Measurements from ENCODE around the gene SCARF2.

The SCARF2 gene

DNA sequence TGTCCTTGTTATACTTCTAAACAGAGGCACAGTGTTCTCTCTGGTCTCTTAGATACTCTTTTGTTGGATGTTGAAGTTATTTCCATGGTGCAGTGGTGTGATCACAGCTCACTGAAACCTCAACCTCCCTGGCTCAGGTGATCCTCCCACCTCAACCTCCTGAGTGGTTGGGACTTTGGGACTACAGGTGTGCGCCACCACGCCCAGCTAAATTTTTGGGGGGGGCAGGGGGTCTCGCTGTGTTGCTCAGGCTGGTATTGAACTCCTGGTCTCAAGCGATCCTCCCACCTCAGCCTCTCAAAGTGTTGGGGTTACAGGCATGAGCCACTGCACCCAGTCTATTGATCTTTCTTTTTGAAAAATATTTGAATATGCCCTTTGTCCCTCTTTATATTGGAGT, 28.7 kb downstream of the SCARF2 start:
- DNase-seq (ENCODE audit: low spot score): no peak

DNA sequence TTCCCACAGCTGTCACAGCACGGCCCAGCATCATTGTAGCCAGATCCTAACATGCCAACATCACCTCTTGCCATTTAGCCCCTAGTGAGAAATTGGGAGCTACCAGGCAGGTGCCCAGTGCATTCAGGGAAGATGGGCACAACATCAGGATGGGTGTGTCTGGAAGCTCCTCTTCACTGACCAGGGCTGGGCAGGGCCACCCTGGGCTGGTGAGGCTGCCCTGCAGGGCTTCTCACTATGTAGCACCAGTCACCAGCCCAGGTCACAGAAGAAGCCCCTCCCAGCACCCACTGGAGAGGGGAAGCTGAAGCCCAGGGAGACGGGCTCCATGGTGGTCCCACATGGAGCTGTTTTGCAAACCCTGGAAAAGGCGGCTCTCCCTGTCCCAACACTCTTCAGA, 29.8 kb downstream of the SCARF2 start:
- no peak for DNase-seq (ENCODE audit: low spot score)

DNA sequence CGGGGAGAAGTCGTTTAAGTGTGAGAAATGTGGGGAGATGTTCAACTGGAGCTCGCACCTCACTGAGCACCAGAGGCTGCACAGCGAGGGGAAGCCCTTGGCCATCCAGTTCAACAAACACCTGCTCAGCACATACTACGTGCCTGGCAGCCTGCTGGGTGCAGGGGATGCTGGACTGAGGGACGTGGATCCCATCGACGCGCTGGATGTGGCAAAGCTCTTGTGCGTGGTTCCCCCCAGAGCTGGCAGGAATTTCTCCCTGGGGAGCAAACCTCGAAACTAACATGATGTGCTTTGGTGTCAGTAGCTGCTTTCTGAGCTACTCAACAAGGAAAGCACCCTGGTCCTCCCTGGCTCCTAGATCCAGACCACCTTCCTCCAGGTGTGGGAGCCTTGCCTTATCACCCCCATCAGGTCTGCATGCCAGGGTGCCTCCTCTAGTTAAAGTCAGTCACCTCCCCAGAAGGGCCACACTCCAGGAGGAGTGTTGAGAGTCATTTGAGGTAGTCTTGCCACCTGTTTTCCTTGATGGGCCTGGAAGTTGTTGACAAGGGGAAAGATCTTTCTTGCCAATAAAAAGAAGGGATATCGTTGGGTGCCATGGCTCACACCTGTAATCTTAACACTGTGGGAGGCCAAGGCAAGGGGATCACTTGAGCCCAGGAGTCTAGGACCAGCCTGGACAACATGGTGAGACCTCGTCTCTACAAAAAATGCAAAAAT, 30.8 kb downstream of the SCARF2 start:
- DNase-seq (ENCODE audit: low spot score): no peak

DNA sequence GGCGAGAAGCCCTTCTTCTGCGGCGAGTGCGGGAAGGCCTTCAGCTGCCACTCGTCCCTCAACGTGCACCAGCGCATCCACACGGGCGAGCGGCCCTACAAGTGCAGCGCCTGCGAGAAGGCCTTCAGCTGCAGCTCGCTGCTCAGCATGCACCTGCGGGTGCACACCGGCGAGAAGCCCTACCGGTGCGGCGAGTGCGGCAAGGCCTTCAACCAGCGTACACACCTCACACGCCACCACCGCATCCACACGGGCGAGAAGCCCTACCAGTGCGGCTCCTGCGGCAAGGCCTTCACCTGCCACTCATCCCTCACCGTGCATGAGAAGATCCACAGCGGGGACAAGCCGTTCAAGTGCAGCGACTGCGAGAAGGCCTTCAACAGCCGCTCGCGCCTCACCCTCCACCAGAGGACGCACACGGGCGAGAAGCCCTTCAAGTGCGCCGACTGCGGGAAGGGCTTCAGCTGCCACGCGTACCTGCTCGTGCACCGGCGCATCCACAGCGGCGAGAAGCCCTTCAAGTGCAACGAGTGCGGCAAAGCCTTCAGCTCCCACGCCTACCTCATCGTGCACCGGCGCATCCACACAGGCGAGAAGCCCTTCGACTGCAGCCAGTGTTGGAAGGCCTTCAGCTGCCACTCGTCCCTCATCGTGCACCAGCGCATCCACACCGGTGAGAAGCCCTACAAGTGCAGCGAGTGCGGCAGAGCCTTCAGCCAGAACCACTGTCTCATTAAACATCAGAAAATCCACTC, 31.5 kb downstream of the SCARF2 start:
- DNase-seq (ENCODE audit: low spot score): no peak

DNA sequence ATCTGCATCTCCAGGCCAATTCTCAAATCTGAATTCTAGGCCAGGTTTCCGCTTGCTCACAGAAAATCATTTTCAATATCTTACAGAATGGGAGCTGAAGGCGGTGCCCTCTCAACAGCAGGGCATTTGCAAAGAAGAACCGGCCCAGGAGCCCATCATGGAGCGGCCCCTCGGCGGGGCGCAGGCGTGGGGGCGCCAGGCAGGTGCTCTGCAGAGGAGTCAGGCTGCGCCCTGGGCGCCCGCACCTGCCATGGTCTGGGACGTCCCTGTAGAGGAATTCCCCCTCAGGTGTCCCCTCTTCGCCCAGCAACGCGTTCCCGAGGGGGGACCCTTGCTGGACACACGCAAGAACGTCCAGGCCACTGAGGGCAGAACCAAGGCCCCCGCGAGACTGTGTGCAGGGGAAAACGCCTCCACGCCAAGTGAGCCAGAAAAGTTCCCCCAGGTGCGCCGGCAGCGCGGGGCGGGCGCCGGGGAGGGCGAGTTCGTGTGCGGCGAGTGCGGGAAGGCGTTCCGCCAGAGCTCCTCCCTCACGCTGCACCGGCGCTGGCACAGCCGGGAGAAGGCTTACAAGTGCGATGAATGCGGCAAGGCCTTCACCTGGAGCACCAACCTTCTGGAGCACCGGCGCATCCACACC, 32.2 kb downstream of the SCARF2 start:
- no peak for DNase-seq (ENCODE audit: low spot score)

DNA sequence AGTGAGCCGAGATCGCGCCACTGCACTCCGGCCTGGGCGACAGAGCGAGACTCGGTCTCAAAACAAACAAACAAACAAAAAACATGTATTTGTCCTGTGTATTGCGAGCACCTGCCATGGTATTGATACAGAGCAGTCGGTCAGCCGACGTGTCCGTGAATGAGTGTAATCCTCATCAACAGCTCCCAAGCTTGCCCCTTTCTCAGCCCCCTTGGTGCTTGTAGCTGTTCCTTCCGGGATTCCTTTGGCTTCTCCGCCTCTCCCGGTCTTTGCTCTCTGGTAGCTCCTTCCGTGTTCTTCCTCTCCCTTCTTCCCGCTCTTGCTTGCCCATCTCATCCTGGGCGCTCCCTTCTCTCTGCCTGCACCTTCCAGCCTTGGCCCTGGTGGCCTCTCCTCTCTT, 32.7 kb downstream of the SCARF2 start:
- DNase-seq (ENCODE audit: low spot score): no peak

DNA sequence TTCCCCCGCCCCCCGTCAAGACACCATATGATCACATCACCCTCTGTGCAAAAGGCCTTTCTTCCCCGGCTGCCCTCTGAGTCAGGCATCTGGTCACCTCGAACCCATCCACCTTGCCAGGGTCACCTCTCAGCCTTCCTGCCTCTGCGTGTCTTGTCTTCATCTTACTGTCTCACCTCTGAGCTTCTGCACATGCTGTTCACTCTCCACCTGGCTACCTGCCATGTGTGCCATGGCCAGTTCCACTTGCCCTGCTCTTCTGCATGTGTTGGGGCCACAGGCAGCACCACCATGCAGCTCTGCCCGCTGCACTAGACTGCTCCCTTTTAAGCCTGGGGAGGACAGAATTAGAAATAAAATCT, 33.9 kb downstream of the SCARF2 start:
- DNase-seq (ENCODE audit: low spot score): no peak

DNA sequence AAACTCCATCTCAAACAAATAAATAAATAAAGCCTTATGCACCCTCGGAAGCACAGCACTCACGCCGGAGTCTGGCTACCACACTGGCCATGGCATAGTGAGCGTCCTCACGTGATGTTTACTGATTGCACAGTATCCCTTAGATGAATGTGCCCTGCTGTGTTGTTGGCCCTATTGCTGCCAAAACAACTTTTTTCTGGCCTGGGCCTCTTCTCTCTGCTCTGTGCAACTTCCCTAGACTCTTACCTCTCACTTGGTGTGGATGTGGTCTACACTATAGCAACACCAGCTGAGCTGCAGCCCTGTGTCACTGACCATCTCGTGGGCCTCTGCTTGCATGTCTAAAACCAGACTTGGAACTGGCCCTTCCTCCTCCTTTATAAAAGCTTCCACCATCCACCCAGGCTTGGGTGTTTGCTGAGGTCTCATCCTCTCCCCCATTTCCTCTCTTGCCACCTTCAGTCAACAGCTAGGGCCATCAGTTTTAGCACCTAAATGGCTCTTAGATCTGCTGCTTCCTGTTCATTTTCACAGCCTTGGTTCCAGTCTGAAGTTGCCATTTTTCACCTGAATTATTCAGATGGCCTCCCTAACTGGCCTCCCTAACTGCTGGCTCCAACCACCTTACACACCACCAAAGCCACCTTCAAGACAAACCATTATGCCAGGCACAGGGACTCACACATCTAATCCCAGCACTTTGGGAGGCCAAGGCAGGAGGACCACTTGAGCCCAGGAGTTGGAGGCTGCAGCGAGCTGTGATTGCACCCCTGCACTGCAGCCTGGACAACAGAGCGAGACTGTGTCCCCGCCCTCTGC, 34.5 kb downstream of the SCARF2 start:
- DNase-seq (ENCODE audit: low spot score): no peak

DNA sequence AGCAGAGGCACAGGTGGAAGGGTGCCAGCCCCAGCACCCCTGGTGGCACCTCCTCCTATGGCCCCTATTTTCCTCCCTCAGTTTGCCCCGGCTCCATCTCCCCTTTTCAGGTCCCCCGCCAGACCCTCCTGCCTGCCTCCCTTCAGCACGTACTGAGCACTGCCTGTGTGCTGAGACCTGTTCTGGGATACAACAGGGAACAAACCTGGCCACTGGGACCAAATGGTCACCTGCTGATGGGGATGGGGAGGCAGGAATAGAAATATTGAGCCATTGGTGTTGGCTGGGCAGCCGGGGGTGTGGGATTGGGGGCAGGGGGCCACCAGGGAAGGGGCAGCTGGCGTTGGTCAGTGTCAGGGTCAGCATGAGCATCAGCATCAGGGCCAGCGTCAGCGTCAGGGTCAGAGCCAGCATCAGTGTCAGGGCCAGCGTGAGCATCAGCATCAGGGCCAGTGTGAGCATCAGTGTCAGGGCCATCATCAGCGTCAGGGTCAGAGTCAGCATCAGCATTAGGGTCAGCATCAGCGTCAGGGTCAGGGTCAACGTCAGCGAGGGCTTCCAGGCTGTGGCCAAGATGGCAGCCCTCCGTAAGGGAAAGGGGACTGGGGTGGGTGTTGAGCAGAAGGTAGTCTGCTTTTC, 36.1 kb downstream of the SCARF2 start:
- no peak for DNase-seq (ENCODE audit: low spot score)

DNA sequence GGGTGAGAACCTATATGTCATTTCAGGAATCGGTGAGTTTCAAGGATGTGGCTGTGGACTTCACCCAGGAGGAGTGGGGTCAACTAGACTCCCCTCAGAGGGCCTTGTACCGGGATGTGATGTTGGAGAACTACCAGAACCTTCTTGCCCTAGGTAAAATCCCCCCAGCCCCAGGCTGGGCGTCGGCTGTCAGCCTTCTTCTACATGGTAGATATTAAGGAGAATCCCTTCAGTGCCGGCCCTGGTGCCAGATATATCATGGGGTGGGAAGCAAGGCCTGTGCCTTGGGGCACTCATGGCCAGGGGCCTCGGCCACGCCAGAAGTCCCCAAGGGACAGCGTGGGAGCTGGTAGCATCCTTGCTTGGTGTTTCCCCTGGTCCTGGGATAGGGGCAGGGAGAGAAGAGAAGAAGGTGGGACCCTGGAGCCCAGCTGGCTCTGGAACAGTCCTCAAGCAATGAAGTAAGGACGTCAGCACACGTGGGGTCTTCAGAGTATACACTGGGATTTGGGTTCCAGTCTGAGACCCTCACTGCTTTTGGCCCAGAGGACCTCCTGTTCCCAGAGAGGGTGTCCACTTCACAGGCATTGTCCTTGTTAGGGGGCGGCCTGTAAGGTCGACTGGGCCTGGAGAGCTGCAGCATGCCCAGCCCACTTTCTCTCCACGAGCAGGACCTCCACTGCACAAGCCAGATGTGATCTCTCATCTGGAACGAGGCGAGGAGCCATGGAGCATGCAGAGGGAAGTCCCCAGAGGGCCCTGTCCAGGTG, 36.8 kb downstream of the SCARF2 start:
- no peak for DNase-seq (ENCODE audit: low spot score)

DNA sequence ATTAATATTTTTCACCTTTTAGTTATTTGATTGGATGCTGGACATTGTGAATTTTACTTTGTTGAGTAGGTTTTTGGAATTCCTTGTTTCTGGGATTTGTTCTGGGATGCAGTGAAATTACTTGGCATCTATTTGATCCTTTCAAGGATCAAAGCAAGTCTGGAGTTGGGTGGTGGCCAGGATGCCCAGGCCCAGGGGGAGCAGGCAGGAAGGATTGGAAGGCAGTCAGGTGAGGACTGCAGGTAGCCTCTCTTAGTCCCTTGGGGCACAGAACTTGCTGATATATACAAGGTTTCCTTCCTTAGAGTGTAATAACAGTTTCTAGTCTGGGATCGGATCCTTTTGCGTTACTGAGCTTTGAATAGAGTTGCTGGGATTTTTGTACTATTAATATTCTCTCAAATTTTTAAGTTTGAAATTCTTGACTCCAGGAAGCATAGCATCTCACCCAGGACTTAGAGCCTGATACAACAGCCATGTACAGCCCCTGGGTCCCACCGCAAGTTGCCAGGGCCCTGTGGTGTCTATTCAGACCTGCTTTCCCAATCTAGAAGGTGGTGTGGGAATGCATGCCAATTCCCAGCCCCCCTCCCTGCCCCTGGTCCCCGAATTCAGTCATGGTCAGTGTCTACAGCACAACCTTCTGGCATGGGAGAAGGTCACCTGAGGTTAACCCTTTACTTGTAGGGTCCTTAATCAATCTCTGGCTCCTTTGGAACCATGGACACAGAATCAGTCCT, 37.6 kb downstream of the SCARF2 start:
- DNase-seq (ENCODE audit: low spot score): no peak

DNA sequence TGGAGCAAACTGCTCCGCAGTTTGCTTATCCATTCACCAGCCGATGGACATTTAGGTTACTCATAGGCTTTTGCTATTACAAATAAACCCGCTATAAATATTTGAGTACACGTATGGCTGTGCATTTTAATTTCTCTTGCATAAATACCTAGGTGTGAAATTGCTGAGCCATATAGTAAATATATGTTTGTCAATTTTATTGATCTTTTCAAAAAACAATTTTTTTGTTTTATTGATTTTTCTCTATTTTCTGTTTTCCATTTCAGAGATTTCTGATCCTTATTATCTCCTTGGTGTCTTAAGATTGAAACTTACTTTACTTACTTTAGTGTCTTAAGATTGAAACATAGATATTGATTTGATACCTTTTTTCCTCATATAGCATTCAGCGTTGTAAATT, 39.2 kb downstream of the SCARF2 start:
- no peak for DNase-seq (ENCODE audit: low spot score)

DNA sequence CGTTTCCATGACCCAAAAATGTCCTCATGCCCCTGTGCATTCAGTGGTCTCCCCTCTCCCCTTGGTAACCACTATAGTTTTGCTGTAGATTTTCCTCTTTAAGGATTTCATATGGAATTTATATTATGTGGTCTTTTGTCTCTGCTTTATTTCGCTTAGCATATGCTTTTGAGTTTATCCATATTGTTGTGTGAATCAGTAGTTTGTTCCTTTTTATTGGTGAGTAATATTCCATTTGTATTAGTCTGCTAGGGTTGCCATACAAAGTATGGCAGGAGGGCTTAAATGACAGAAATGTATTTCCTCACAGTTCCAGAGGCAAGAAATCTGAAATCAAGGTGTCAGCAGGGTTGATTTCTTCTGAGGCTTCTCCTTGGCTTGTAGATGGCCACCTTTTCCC, 40.1 kb downstream of the SCARF2 start:
- no peak for DNase-seq (ENCODE audit: low spot score)

DNA sequence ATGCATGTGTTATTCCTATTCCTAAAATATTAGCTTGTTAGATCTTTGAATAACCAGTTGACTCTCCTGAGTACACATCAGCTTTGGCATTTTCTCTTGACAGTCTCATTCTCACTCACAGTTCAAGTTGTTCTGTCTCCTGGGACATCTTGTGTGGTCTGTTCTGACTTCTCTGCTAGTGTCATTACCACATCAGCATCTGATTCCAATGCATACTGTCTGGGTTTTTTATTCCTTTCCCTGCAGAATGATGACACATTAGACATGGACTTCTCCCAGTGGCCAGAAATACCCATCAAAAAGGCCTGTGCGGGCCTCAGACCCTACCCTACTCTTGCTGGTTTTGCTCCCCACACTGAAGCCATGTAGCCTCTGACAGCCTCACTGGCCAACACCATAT, 41.0 kb downstream of the SCARF2 start:
- no peak for DNase-seq (ENCODE audit: low spot score)

DNA sequence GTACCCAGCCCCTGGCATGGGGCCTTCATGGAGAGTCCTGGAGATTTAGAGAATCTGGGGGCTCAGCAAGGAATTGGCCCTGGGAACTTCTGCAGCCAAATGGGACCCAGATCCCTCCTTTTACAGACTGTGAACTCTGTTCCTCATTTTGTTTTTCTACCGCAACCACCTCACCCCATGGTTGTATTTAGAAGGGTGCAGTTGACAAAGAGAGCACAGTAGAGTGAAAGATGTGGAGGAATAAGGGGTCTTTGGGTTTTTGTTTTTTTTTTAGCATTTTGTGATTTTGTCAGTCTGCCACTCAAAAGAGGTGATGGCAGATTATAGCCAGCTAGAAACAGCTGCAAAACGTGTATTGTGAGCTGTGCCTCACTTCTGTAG, 41.7 kb downstream of the SCARF2 start:
- no peak for DNase-seq (ENCODE audit: low spot score)

DNA sequence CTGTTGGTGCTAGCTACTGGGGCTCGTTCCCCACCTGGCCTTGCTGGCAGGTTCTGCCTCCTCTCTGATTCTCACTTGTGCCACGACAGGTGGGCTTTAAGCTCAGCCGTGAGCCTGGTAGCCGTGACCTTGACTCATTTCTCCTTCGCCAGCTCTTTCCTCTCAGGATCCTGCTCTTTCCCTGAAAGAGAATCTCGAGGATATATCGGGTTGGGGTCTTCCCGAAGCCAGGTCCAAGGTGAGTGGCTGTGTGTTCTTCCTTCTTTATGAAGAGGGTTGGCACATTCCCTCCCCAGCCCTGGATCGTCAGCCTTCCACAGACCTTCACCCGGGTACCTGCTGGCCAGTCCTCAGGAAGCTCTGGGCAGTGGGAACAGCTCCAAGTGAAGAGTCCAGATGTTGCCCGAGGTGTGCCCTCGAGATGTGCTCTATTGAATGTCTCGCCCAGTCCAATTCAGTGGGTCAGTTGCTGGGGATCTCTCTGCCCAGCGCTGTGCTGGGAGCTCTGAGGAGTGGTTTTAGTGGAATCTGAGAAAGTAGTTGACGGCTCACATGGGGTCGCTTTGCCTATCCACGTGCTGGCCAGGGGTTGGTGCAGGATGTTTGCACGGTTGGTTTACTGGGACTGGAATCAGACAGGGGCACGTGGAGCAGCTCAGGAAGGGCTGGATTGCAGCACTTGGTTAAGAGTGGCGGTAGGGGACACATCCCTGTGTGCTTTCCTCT, 42.3 kb downstream of the SCARF2 start:
- DNase-seq (ENCODE audit: low spot score): no peak

DNA sequence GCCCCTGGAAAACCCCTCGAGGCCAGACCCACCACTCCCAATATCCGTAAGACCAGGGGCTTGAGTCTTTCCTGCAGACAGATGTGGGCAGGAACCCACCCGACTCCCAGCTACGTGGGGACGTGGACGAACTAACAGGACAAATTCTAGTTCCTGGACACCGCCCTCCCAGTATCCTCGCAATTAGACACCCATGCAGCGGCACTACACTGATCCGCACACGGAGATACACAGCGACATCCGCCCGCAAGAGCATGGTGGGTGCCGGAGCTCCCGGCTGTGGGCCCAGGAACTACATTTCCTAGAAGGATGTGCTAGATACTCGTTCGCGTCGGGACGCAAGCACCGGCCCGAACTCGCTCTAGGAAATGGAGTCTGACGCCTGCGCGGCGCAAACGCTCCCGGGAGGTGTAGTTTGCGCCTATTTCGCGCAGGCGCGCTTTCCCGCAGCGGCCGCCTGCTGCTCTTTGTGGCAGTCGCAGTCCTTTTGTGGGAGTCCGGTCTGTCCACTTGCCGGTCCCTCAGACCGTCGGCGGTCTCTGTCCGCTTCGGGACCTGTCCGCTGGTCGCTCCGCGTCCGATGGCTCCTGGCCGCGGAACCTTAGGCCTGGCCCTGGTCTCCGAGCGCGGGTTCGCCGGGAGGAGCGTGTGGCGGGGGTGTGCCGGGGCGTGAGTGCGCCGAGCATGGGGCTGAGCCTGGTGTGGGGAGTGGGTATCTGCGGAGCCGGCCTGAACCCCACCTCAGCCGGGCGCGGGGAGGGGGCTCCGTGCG, 43.7 kb downstream of the SCARF2 start, which contains the start of gene ZNF74:
Gene ZNF74, plus strand, starts transcription at position 447 of the 772 bp plus-strand sequence. CDS start 478 bp downstream, outside the sequence.
- DNase-seq (ENCODE audit: low spot score): peak; percentile 92

DNA sequence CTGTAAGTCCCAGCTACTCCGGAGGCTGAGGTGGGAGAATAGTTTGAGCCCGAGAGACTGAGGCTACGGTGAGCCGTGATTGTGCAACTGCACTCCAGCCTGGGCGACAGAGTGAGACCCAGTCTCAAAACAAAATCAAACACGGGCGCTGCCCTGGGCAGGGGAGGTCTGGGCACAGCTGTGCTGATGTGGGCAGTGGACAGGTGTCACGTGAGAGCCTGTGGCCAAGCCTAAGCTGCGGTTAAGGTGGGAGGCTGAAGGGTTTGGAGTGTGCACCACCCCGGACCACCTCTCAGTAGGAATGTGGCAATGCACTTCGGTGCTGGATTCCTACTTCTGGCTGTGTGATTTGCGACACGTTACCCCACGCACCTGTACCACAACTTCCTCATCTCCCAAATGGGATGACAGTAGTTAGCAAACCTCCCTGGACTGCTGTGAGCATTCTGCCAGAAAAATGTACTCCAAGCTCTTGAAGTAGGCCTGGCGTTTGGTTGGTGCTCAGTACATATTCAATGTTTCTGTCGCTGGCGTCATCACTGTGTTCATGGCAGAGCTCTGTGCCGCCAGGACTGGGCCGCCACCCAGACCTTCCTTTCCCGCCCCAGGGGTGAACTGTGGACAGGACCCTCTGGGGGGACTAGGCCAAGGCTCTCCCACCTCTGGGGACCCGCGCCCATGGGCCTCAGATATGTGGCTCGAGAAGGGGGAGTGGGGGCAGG, 44.5 kb downstream of the SCARF2 start:
- DNase-seq (ENCODE audit: low spot score): no peak

Measured in D341Med (cell line).